ENCODE results near the gene ADAMTS3.
"Not testable (repeated sequence)": the region's sequence is repeated elsewhere in the genome, so short reads cannot be mapped to it uniquely, and the experiment has no call there.

ADAMTS3 gene

DNA sequence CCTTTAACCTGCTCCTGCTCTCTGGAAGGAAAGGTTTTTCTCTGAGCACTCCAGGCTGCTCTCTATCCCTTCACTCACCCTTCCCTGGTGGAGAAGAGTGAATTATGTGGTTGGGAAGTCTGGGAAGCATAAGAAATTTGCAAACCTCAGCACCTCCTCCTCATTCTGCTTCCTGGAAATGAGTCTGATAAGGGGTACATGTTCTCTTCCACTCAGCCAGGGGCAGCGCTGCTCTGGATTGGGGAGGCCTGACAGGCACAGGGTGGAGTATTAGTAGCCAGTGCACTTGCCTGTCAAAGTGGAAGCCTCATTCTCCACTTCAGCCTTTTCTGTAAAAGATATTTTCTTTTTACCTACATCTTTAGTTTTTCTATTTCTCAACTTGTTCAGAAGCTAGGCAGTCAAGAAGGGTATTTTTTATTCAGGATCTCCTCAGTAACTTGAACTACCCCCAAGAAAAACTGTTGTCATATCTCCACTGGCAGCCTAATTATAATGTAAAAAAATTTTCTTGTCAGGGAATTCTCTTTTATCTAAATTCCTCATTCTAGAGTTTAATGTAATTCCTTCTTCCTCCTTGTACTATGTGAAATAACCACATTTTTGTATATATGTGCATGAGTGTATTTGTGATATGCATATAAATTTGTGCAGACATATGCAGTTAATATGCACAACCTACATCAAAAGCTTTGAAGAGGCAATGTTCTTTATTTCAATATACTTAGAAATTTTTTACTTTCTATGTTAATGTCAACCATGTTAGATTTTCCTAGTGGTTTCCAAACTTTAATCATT is 15.3 kb downstream of the ADAMTS3 start:
- DNase-seq (ENCODE audit: low read depth in 2 of 2): no peak

DNA sequence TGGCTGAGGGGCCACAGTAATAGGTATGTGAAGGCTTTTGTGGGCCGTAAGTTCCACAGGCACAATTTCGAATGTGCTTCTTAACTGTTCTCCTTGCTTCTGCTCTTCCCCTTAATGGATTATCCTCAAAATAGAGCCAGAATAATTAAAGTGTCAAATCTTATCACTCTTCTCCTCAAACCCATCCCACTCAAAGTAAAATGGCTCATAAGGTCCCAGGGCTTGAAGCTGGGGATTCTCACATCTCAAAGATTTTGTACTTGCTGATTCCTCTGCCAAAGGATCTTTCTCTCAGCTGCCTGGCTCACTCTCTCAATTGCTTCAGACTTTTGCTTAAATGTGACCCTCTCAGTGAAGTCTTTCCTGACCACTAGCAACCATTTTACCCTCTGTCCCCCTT is 16.6 kb downstream of the ADAMTS3 start:
- no peak for DNase-seq (ENCODE audit: low read depth in 2 of 2)

DNA sequence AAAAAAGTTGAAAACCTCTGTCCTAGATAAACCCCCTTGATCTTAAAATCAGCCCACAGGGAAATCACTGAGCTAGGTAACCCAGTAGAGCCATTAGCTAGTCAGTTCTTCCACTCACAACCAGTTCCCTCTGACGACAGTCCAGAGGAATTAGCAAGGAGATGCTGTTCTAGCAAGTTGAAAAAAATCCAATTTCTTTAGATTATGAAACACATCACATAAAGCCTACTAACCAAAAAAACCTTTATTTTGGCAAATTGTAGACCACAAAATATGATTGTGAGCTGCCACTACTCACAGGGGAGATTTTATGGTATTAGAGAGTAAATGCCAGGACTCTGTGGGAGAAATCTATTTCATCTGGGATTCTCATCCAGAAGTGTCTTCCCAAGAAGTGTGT is 22.6 kb downstream of the ADAMTS3 start:
- no peak for DNase-seq (ENCODE audit: low read depth in 2 of 2)

DNA sequence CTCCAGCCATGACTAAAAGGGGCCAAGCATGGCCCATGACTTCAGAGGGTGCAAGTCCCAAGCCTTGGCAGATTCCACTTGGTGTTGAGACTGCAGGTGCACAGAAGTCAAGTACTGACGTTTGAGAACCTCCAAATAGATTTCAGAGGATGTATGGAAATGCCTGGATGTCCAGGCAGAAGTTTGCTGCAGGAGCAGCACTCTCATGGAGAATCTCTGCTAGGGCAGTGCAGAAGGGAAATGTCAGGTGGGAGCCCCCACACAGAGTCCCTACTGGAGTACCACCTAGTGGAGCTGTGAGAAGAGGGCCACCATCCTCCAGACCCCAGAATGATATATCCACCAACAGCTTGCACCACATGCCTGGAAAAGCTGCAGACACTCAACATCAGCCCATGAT is 28.3 kb downstream of the ADAMTS3 start:
- not testable (repeated sequence) for DNase-seq (ENCODE audit: low read depth in 2 of 2)

DNA sequence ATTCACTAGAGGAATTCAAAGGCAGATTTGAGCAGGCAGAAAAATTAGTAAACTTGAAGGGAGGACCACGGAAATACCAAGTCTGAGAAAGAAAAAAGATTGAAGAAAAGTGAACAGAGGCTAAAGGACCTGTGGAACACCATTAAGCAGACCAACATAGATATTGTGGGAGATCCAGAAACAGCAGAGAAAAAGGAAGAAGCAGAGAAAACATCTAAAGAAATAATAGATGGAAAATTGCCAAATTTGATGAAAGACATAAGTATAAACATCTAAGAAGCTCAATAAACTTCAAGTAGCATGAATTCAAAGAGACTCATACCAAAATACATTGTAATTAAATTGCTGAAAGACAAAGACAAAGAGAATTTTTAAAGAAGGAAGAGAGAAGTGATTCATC is 31.0 kb downstream of the ADAMTS3 start:
- no peak for DNase-seq (ENCODE audit: low read depth in 2 of 2)

DNA sequence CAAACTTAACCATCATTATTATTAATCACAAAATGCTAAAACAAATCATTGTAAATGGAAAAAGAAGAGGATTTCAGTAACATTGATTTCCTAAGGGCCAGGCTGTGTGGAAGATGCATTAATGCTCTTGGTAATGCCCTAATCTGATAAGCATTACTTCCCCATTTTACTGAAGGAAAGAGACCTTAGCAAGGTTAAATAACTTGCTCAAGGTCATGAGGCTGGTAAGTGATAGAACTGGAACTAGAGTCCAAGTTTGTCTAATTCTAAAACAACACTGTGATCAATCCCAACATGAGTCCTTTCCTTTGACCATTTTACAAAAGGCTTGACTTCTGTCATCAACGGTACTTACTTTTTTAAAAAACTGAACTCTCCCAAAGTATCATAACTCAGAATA is 32.6 kb downstream of the ADAMTS3 start:
- no peak for DNase-seq (ENCODE audit: low read depth in 2 of 2)

DNA sequence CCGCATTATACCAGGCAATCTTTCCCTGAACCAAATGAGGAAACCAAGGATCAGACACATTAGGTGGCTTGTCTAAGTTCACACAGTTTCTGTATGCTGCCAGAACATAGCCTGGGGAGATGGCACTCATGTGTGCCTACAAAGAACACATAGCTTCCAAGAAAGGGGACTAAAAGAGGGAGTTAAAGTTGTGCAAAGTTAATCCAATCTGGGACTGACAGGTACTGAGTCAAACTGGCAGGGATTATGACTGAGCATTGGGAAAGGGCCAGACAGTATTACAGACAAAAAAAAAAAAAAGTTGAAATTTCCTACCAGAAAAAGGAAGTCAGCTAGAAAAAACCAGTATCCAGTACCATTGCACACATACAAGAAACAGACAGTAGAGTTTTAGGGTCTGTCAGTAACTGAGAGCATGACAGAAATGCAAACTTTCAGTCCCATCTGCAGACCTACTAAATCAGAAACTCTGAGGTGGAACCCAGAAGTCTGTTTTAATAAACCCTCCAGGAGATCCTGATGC is 37.2 kb downstream of the ADAMTS3 start:
- DNase-seq (ENCODE audit: low read depth in 2 of 2): no peak

DNA sequence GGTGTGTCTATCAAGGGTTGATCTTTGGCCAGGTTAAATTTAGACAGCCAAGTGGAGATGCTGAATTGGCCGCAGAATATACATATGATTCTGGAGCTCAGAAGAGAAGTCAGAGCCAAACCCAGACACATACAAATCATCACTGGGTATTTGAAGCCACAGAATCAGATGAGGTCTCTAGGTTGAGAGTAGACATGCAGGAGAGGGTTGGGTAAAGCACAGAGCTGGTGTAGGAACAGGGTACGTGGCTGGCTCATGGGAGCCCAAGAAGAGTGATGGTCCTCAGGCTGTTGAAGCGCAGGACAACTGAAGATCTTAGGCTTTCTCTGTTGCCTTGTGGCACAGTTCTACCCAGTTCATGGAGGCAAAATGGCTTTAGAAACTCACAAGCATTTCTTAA is 37.7 kb downstream of the ADAMTS3 start:
- DNase-seq (ENCODE audit: low read depth in 2 of 2): no peak

DNA sequence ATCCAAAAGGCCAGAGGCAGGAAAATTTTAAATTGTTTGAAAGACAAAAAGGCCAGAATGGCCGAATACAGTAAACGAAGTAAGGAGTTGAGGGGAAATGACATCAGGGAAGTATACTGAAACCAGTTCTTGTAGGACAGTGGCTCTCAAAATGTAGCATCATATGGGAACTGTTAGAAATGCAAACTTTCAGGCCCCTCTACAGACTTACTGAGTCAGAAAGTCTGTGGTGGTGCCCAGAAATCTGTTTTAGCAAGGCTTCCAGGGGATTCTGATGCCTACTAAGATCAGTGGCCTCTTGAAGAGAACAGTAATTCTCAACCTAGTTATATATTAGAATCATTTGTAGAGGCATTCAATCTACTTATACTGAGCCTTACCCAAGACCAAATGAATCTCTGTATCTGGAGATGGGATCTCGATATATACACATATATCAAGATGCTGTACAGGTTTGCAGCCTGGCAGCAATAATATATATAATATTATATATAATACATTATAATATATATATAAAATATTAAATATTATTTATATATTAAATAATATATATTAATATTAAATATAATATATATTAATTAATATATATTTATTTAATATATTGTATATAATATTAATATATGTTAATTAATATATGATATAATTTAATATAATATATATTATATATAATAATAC is 39.7 kb downstream of the ADAMTS3 start:
- no peak for DNase-seq (ENCODE audit: low read depth in 2 of 2)

DNA sequence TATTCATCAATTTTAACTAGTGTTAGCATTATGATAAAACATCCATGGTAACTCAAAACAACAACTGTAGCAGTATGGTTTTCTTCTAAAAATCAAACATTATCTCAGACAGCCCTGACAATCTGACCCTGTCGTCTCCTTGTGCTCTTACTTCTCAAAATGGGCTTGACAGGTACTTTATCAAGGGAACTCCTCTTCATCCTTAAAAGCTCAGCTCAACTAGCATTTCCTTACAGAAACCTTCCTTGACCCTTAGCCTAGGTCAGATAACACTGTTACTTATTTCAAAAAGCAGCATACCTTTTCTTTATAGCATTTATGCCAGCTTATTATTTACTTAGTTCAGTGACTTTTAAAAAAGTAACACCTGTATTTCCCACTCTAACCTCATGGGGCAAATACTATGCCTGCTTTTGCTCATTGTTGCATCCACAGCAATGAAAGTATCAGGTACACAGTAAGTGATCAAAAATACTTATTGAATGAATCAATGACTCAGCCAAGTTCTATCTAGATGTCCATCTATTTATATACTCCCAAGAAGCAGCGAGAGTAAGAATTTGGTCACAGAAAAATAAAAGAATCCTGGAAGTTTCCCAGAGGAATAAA is 41.9 kb downstream of the ADAMTS3 start:
- no peak for DNase-seq (ENCODE audit: low read depth in 2 of 2)

DNA sequence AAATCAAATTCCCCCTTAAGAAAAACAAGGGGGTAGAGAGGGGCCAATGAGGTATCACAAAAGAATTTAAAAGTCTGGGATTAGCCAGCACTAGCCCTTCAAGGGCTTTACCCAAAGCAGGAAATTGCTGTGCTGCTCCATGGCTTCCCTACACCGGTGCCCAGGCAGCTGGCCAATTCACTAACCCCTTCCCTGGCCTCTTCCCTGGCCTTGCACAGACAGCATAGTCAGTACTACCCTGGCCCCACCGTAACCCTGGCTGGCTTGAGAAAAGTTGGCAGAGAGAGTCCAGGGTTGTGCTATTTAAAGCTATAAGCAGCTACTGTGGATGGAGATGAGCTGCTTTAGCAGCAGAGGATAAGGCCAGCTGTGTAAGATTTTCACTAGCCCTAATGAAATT is 43.1 kb downstream of the ADAMTS3 start:
- no peak for DNase-seq (ENCODE audit: low read depth in 2 of 2)

DNA sequence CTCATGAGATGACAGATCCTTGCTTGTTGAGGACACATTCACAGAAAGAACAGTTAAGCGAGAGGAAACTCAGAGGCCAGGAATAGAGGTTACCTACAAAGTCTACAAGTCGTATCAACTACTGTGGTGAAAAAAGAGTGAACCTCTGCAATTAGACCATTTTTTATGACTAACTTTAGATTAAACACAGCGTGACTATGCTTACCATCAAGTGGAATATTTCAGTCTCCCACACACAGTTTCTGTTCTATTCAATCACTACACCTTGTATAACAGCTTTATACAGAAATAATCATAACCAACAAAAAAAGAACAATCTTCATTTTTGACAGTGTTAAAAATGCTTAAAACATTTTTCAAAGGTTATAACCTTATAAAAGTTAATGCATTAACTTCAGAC is 46.6 kb downstream of the ADAMTS3 start:
- no peak for DNase-seq (ENCODE audit: low read depth in 2 of 2)

DNA sequence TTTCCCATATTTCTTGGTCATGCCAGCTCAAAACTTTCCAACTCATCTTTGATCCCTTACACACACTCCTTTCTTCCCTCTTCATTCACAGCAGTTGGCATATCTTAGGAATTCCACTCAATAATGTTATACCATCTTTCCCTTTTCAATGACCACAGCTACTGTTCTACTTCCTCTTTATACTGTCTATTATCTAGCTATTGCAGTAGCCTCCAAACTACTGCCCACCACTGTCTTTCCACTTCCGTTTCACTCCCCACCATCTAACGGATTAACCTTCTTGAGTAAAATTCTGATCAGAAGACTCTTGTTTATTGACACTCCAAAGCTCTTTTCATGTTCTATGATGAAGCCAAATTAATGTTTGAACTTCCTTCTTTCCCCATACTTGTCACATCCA is 55.8 kb downstream of the ADAMTS3 start:
- DNase-seq (ENCODE audit: low read depth in 2 of 2): no peak

DNA sequence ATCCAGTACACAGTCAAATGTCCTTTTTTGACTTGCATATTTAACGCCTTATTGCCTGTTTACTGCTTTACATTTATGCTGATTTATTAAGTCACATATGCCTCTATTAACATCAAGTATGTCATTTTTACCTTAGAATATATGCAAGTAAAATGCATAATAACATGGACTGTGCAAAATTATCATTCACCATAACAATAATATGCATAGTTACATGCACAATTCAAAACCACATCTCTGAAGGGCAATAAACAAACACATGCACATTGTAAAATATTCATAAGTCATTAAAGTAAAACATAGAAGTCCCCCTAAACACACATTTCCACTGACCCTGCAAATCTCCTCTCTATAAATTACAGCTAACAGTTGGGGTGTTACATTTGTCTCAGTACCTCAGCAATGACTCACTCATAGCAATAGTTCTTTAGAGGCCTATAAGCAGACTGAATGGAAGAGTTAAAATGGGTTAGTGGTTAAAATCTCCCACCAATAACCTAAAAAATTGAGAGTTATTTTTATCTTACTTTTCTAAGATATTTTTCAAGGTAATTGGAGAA is 61.1 kb downstream of the ADAMTS3 start:
- no peak for DNase-seq (ENCODE audit: low read depth in 2 of 2)

DNA sequence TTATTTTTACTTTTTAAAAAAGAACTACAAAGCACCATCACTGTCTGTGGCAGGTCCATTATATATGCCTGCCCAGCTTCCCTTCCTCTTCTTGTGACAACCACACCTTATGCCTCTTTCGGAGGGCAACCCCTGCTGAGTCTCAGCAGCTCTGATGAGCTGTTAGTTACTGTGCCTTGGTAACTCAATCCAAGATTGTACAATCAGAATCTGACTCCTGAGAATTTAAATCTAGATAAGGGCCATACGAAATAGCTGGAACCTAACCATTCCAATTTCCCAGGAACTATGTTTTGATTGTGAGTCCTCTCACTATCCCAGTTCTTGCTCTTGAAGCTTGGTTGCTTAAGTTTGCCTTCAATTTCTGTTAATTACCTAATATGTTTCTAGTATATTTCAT is 61.9 kb downstream of the ADAMTS3 start:
- no peak for DNase-seq (ENCODE audit: low read depth in 2 of 2)

DNA sequence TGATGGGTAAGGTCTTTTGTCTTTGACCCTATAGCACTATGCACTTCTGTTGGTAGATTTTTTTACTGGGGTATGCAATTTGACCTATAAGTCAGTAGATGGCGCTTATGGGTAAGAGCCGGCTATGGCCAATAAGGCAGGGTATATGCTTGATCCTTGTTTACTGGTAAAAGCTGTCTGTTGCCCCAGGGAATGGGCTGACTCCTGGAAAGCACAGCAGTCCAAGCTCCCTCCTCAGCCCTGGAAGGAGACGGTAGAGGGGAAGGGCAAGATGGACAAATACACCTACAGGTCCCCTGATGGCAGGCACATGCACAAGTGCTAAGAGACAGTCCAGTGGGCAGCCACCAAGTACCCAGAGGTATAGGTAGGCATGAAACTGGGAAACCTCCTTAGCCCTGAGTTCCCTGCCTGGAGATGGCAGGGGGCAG is 63.7 kb downstream of the ADAMTS3 start:
- no peak for DNase-seq (ENCODE audit: low read depth in 2 of 2)

DNA sequence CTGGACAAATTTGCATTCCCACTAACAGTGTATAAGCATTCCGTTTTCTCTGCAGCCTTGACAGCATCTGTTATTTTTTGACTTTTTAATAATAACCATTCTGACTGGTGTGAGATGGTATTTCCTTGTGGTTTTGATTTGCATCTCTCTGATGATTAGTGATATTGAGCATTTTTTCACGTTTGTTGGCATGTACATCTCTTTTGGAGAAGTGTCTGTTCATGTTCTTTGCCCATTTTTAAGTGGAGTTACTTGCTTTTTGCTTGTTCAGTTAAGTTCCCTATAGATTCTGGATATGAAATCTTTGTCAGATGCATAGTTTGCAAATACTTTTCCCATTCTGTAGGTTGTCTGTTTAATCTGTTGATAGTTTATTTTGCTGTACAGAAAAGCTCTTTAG is 68.8 kb downstream of the ADAMTS3 start:
- DNase-seq (ENCODE audit: low read depth in 2 of 2): no peak

DNA sequence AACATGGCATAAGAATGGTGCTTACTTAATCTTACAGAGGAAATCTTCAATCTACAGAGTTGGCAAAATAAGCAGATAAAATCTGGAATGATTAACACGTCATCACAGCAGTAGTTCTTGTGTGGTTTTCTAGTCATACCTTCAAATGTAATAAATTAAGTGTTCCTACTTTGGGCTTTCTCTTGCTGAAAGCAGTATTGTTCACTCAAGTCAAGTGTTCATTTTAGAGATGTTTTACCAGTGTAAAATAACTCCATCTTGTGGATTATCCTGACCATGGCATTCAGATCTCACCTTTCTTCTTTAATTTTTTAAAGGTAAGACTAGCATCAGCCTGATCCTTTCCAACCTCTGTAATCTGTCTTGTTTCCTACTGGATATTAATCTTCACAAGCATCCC is 72.9 kb downstream of the ADAMTS3 start:
- DNase-seq (ENCODE audit: low read depth in 2 of 2): no peak

DNA sequence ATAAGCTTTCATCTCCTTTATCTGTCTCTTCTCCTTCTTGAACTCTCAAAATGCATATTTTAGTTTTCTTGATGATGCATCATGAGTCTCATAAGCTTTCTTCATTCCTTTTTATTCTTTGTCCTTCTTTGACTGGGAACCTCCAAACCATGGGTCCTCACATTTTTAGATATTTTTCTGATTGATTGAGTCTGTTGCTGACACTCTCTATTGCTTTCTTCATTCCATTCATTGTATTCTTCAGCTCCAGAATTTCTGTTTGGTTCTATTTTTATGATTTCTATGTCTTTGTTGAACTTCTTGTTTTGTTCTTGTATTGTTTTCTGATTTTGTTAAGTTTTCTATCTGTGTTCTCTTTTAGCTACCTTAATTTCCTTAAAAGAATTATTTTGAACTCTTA is 74.9 kb downstream of the ADAMTS3 start:
- no peak for DNase-seq (ENCODE audit: low read depth in 2 of 2)

DNA sequence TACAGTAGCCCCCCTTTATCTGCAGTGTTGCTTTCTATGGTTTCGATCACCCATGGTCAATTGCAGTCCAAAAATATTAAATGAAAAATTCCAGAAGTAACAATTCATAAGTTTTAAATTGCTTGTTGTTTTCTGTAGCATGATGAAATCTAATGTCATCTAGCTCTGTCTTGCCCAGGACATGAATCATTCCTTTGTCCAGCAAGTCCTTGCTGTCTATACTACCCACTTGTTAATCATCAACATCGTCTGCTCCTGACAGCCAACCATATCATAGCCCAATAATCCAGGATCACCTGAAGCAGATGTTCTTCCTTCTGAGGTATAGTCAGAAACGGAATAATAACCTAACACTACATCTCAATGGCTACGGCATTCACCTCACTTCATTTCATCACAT is 79.8 kb downstream of the ADAMTS3 start:
- DNase-seq (ENCODE audit: low read depth in 2 of 2): no peak

DNA sequence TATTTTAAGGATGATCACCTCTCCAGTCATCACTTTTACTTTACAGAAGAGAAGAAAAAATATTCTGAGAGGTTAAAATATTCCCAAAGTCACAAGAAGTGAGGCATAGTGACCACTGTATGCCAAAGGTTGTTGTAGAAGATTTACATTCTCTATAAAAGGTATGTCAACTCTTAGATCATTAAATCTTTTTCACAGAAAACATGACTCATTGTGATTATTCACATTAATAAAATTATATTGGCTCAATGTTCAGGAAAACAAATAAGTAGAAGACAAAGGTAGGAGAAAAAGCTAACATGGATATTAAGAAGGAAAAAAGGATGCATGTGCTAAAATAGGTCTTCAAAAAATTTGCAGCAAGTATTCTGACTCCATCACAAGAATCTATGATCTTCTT is 82.0 kb downstream of the ADAMTS3 start:
- DNase-seq (ENCODE audit: low read depth in 2 of 2): no peak

DNA sequence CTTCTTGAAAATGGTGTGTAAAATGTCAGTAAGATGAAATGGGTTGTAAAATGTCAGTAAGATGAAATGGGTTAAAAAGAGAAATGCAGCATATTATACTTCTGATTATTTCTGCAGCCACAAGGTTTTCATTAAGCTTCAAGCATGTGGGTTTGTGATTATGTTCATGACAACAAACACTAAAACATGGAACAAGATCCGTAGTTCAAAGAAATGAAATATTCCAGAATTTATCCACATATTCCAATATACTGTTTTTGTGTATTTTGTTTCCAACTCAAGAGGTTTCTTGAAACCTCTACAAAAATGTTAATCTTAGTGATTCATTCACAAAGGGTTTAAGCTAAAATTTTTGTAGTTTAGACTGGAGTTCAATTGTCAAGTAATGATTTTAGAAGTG is 84.0 kb downstream of the ADAMTS3 start:
- DNase-seq (ENCODE audit: low read depth in 2 of 2): no peak
